Measurements from ENCODE around the gene AQP7. TPM values are rescaled to one million over a fixed set of nuclear protein-coding genes. Genes with fewer than 3 reads are reported as not detected.
"Not testable (repeated sequence)": the region's sequence is repeated elsewhere in the genome, so short reads cannot be mapped to it uniquely, and the experiment has no call there.

Gene AQP7
- total RNA-seq, 1 donor from 2014 or later = 323 TPM

GRCh38 chr9:33375841-33376321 lies 26.5 kb downstream of the AQP7 start:
- DNase-seq (ENCODE audit: low spot score) = peak; percentile 68

GRCh38 chr9:33375238-33375840 lies 27.0 kb downstream of the AQP7 start:
- DNase-seq (ENCODE audit: low spot score) = peak; percentile 55

GRCh38 chr9:33374634-33375237 lies 27.6 kb downstream of the AQP7 start:
- DNase-seq (ENCODE audit: low spot score) = peak; percentile 84

- DNase-seq (ENCODE audit: low spot score) = peak; percentile 16
Observed at GRCh38 chr9:33374190-33374589, 28.2 kb downstream of the AQP7 start.

- DNase-seq (ENCODE audit: low spot score) = peak; percentile 39
Observed at GRCh38 chr9:33372900-33373299, 29.5 kb downstream of the AQP7 start.

GRCh38 chr9:33366979-33367480 lies 35.3 kb downstream of the AQP7 start:
- DNase-seq (ENCODE audit: low spot score) = no peak

GRCh38 chr9:33364814-33365213 lies 37.6 kb downstream of the AQP7 start:
- DNase-seq (ENCODE audit: low spot score) = not testable (repeated sequence)

- DNase-seq (ENCODE audit: low spot score) = no peak
Observed at GRCh38 chr9:33364127-33364526, 38.2 kb downstream of the AQP7 start.

- not testable (repeated sequence) for DNase-seq (ENCODE audit: low spot score)
Observed at GRCh38 chr9:33358641-33359040, 43.7 kb downstream of the AQP7 start.

- no peak for DNase-seq (ENCODE audit: low spot score)
Observed at GRCh38 chr9:33355933-33356332, 46.4 kb downstream of the AQP7 start.

GRCh38 chr9:33354651-33355211 lies 47.6 kb downstream of the AQP7 start:
- no peak for DNase-seq (ENCODE audit: low spot score)

GRCh38 chr9:33351547-33351946 lies 50.8 kb downstream of the AQP7 start:
- DNase-seq (ENCODE audit: low spot score) = no peak

GRCh38 chr9:33350310-33350709 lies 52.1 kb downstream of the AQP7 start:
- DNase-seq (ENCODE audit: low spot score) = no peak

GRCh38 chr9:33349743-33350142 lies 52.6 kb downstream of the AQP7 start:
- DNase-seq (ENCODE audit: low spot score) = no peak

GRCh38 chr9:33348998-33349397 lies 53.4 kb downstream of the AQP7 start:
- no peak for DNase-seq (ENCODE audit: low spot score)

- DNase-seq (ENCODE audit: low spot score) = no peak
Observed at GRCh38 chr9:33346564-33346963, 55.8 kb downstream of the AQP7 start.

GRCh38 chr9:33344145-33344544 lies 58.2 kb downstream of the AQP7 start:
- no peak for DNase-seq (ENCODE audit: low spot score)

GRCh38 chr9:33341182-33341581 lies 61.2 kb downstream of the AQP7 start:
- no peak for DNase-seq (ENCODE audit: low spot score)

- no peak for DNase-seq (ENCODE audit: low spot score)
Observed at GRCh38 chr9:33340186-33340585, 62.2 kb downstream of the AQP7 start.
